H1 (cell line): ENCODE data around the gene EPB42. TPM values are rescaled to one million over a fixed set of nuclear protein-coding genes. Genes with fewer than 3 reads are reported as not detected.
A peak's percentile ranks its signal among the peaks of the same experiment; 100 is the strongest.

ENCODE experiments used
- CTCF ChIA-PET: fragments of 300-600 bp; sonication (Branson Sonifier 250); formaldehyde crosslinking; loops from one replicate; lab custom pipeline; 2021; ENCODE audit not compliant: partially characterized antibody; lab: Charles Lee
- POLR2A ChIA-PET: fragments of 300-600 bp; sonication (Branson Sonifier 250); formaldehyde crosslinking; loops from one replicate; lab custom pipeline; 2021; ENCODE audit warnings: inconsistent platforms; ENCODE audit not compliant: partially characterized antibody; lab: Charles Lee
- DNase-seq, 2 experiments: peaks; one replicate each; pipeline versions ENCODE4 v3.0.0 to v3.0.0-alpha.2; 2010 to 2022; ENCODE audit warnings: low spot score in 2 of 2, low read depth in 1 of 2, mixed read lengths in 1 of 2
- FAIRE-seq: peaks from 2 replicates; lab custom pipeline; 2011; peaks lifted over from hg19 to GRCh38; lab: Jason Lieb, UNC
- H2AFZ ChIP-seq: 2 replicates; pipeline ENCODE4 v1.8.1; 2012; ENCODE audit warnings: low read length, inconsistent platforms
- H2AK5ac ChIP-seq: 2 replicates; pipeline ENCODE4 v1.6.1; 2013; ENCODE audit warnings: low read depth, low read length
- H2BK120ac ChIP-seq: replicated peaks from 2 replicates; pipeline ENCODE3; 2013; ENCODE audit warnings: low read depth, low read length, inconsistent platforms
- H2BK12ac ChIP-seq: 2 replicates; pipeline ENCODE4 v1.6.1; 2013; ENCODE audit warnings: low read depth, low read length
- H2BK15ac ChIP-seq: 2 replicates; pipeline ENCODE4 v1.6.1; 2013; ENCODE audit warnings: low read length
- H2BK20ac ChIP-seq: 2 replicates; pipeline ENCODE4 v1.6.1; 2013; ENCODE audit warnings: low read length
- H2BK5ac ChIP-seq: 2 replicates; pipeline ENCODE4 v1.6.1; 2013; ENCODE audit warnings: low read depth, low read length
- H3K14ac ChIP-seq: 2 replicates; pipeline ENCODE4 v1.6.1; 2013; ENCODE audit warnings: inconsistent platforms; ENCODE audit not compliant: insufficient read length
- H3K18ac ChIP-seq: 2 replicates; pipeline ENCODE4 v1.6.1; 2013; ENCODE audit warnings: low read length; ENCODE audit errors: extremely low read depth
- H3K23ac ChIP-seq: 2 replicates; pipeline ENCODE4 v1.6.1; 2013; ENCODE audit warnings: inconsistent platforms; ENCODE audit not compliant: insufficient read length
- H3K23me2 ChIP-seq: 2 replicates; pipeline ENCODE4 v1.6.1; 2013; ENCODE audit warnings: low read depth, low read length
- H3K27ac ChIP-seq: 2 replicates; pipeline ENCODE4 v1.6.1; 2011; ENCODE audit warnings: low read depth, low read length, inconsistent platforms
- H3K27me3 ChIP-seq, 4 experiments: replicated peaks in 1 of 4; 1 replicate in 1 of 4; 2 replicates in 3 of 4; pipeline versions ENCODE4 v1.6.1 to v1.8.1; 2011 to 2013; ENCODE audit warnings: low read length in 3 of 4, mild to moderate bottlenecking in 3 of 4, inconsistent platforms in 2 of 4, mixed read lengths in 2 of 4, moderate library complexity in 1 of 4; ENCODE audit not compliant: control insufficient read depth in 3 of 4, insufficient read depth in 3 of 4; ENCODE audit errors: extremely low read depth in 1 of 4
- H3K36me3 ChIP-seq, 4 experiments: 2 replicates each; pipeline versions ENCODE4 v1.6.1 to v1.8.1; 2011 to 2013; ENCODE audit warnings: mild to moderate bottlenecking in 4 of 4, low read length in 3 of 4, moderate library complexity in 2 of 4, control low read depth in 1 of 4, inconsistent platforms in 1 of 4; ENCODE audit not compliant: insufficient read depth in 4 of 4, control insufficient read depth in 2 of 4
- H3K4ac ChIP-seq: replicated peaks from 2 replicates; pipeline ENCODE3; 2013; ENCODE audit warnings: low read length, low read depth, mixed read lengths, inconsistent platforms; ENCODE audit not compliant: insufficient read length
- H3K4me1 ChIP-seq, 4 experiments: replicated peaks in 1 of 4; 1 replicate in 1 of 4; 2 replicates in 3 of 4; pipeline versions ENCODE4 v1.6.1 to v1.8.1; 2011 to 2013; ENCODE audit warnings: low read length in 3 of 4, inconsistent platforms in 2 of 4, mixed read lengths in 1 of 4; ENCODE audit not compliant: insufficient read depth in 4 of 4, control insufficient read depth in 3 of 4
- H3K4me2 ChIP-seq, 2 experiments: 2 replicates each; pipeline versions ENCODE4 v1.6.1 to v1.8.1; 2011 to 2013; ENCODE audit warnings: low read depth in 2 of 2, low read length in 2 of 2, control low read depth in 1 of 2, inconsistent platforms in 1 of 2, mild to moderate bottlenecking in 1 of 2; ENCODE audit not compliant: insufficient read depth in 1 of 2
- H3K4me3 ChIP-seq, 4 experiments: fragments of 200-600, 300-600 bp in 1 of 4; sonication (generic), shearing (Covaris generic), sonication (Bioruptor Twin) in 1 of 4; 2 replicates each; pipeline versions ENCODE4 v1.5.1 to v1.8.1; 2011 to 2016; ENCODE audit warnings: low read length in 4 of 4, low read depth in 3 of 4, control low read depth in 2 of 4, inconsistent platforms in 2 of 4, mild to moderate bottlenecking in 2 of 4, mixed read lengths in 1 of 4, moderate library complexity in 1 of 4; ENCODE audit not compliant: insufficient read depth in 2 of 4; ENCODE audit errors: extremely low read depth in 1 of 4
- H3K56ac ChIP-seq: replicated peaks from 2 replicates; pipeline ENCODE3; 2013; ENCODE audit warnings: low read depth, mild to moderate bottlenecking, mixed read lengths, low read length, inconsistent platforms; ENCODE audit not compliant: insufficient read length
- H3K79me1 ChIP-seq: 2 replicates; pipeline ENCODE4 v1.6.1; 2013; ENCODE audit warnings: low read depth, low read length, control low read depth
- H3K79me2 ChIP-seq, 2 experiments: 2 replicates each; pipeline versions ENCODE4 v1.6.1 to v1.8.1; 2012 to 2013; ENCODE audit warnings: low read length in 2 of 2, mild to moderate bottlenecking in 2 of 2, inconsistent platforms in 1 of 2; ENCODE audit not compliant: insufficient read depth in 2 of 2, control insufficient read depth in 1 of 2
- H3K9ac ChIP-seq, 4 experiments: replicated peaks in 1 of 4; 1 replicate in 1 of 4; 2 replicates in 3 of 4; pipeline versions ENCODE4 v1.6.1 to v1.8.1; 2011 to 2013; ENCODE audit warnings: low read depth in 3 of 4, low read length in 3 of 4, control low read depth in 2 of 4, mild to moderate bottlenecking in 2 of 4, moderate library complexity in 2 of 4, inconsistent platforms in 1 of 4; ENCODE audit errors: extremely low read depth in 1 of 4
- H3K9me3 ChIP-seq, 2 experiments: 2 replicates each; pipeline versions ENCODE4 v1.6.1 to v1.8.1; 2012 to 2013; ENCODE audit warnings: mild to moderate bottlenecking in 2 of 2, moderate library complexity in 2 of 2, control low read depth in 1 of 2, inconsistent platforms in 1 of 2, low read depth in 1 of 2, low read length in 1 of 2, mixed read lengths in 1 of 2; ENCODE audit not compliant: insufficient read depth in 2 of 2
- H4K20me1 ChIP-seq, 2 experiments: replicated peaks in 1 of 2; 2 replicates each; pipeline versions ENCODE3 to v1.8.1; 2011 to 2013; ENCODE audit warnings: inconsistent platforms in 2 of 2, low read length in 2 of 2, mild to moderate bottlenecking in 1 of 2; ENCODE audit not compliant: insufficient read depth in 2 of 2, control insufficient read depth in 1 of 2
- H4K5ac ChIP-seq: 2 replicates; pipeline ENCODE4 v1.6.1; 2013; ENCODE audit warnings: low read length, low read depth, mixed read lengths, inconsistent platforms; ENCODE audit not compliant: insufficient read length
- H4K8ac ChIP-seq: 2 replicates; pipeline ENCODE4 v1.8.0; 2013; ENCODE audit warnings: mild to moderate bottlenecking, moderate library complexity, low read length, inconsistent platforms; ENCODE audit not compliant: insufficient read depth; ENCODE audit errors: extremely low read depth
- H4K91ac ChIP-seq: replicated peaks from 2 replicates; pipeline ENCODE3; 2013; ENCODE audit warnings: low read length, mixed read lengths, inconsistent platforms; ENCODE audit not compliant: insufficient read length
- CEBPB ChIP-seq: IDR thresholded peaks from 2 replicates; pipeline ENCODE4 v1.6.1; 2012; ENCODE audit warnings: low read depth, low read length
- EGR1 ChIP-seq: IDR thresholded peaks from 2 replicates; pipeline ENCODE4 v1.6.1; 2011; ENCODE audit warnings: low read depth, low read length, borderline replicate concordance
- EZH2 ChIP-seq: fragments of 200-600 bp; sonication (generic); IDR thresholded peaks from 2 replicates; pipeline ENCODE4 v1.7.1; 2012; ENCODE audit warnings: low read depth, mild to moderate bottlenecking, moderate library complexity, low read length, inconsistent platforms; ENCODE audit not compliant: severe bottlenecking
- JUN ChIP-seq: IDR thresholded peaks from 2 replicates; pipeline ENCODE4 v1.6.1; 2011; ENCODE audit warnings: low read depth, mild to moderate bottlenecking, improper control_type of control experiment, low read length
- KDM1A ChIP-seq: fragments of 200-600, 300-600 bp; sonication (generic); IDR thresholded peaks from 2 replicates; pipeline ENCODE4 v1.7.1; 2016; ENCODE audit warnings: mild to moderate bottlenecking, low read length, borderline replicate concordance
- MAFK ChIP-seq: IDR thresholded peaks from 2 replicates; pipeline ENCODE4 v1.6.1; 2012; ENCODE audit warnings: low read depth, mild to moderate bottlenecking, improper control_type of control experiment, low read length
- PHF8 ChIP-seq: fragments of 200-600 bp; sonication (generic); conservative IDR thresholded peaks from 2 replicates; pipeline ENCODE4 v1.7.1; 2012; ENCODE audit warnings: low read depth, mild to moderate bottlenecking, inconsistent platforms, low read length, moderate library complexity
- RFX5 ChIP-seq: IDR thresholded peaks from 2 replicates; pipeline ENCODE4 v1.6.1; 2011; ENCODE audit warnings: low read depth, low read length, improper control_type of control experiment, borderline replicate concordance
- SIN3A ChIP-seq, 2 experiments: IDR thresholded peaks in 1 of 2; conservative IDR thresholded peaks in 1 of 2; 2 replicates each; pipeline ENCODE4 v1.6.1; 2011 to 2012; ENCODE audit warnings: low read length in 2 of 2, improper control_type of control experiment in 1 of 2, low read depth in 1 of 2, mild to moderate bottlenecking in 1 of 2
- SIX5 ChIP-seq: IDR thresholded peaks from 2 replicates; pipeline ENCODE4 v1.6.1; 2011; ENCODE audit warnings: mild to moderate bottlenecking, low read depth, low read length
- SUZ12 ChIP-seq: fragments of 200-600 bp; sonication (generic); IDR thresholded peaks from 2 replicates; pipeline ENCODE4 v1.6.1; 2012; ENCODE audit warnings: mild to moderate bottlenecking, inconsistent platforms, low read length, moderate library complexity, mixed read lengths
- YY1 ChIP-seq: IDR thresholded peaks from 2 replicates; pipeline ENCODE4 v1.6.1; 2011; ENCODE audit warnings: low read depth, mild to moderate bottlenecking, low read length
- WGBS, 2 experiments: shearing (Covaris generic) in 1 of 2; methylation state at CpG; one replicate each; pipeline versions ENCODE4 v1.1.6 to v1.1.7; 2013 to 2015; ENCODE audit warnings: low lambda C conversion rate in 2 of 2, mixed read lengths in 2 of 2, inconsistent platforms in 1 of 2, low coverage in 1 of 2, missing lambda C conversion rate in 1 of 2; ENCODE audit not compliant: insufficient replicate concordance in 2 of 2, insufficient coverage in 1 of 2, insufficient read length in 1 of 2; ENCODE audit errors: extremely low coverage in 1 of 2, missing lambda C conversion rate in 1 of 2; 5-methylcytosine and 5-hydroxymethylcytosine counted together
- polyA plus RNA-seq, 7 experiments: library from polyadenylated mRNA; depleted of rRNA in 3 of 7; stranded (reverse) in 5 of 7; unstranded in 2 of 7; fragments of >200 nt in 5 of 7; fragments of 200-250 nt in 2 of 7; gene quantifications; 1 replicate in 5 of 7; 2 replicates in 1 of 7; 4 replicates in 1 of 7; pipeline versions ENCODE4 v1.2.1 to v1.2.3, GENCODE V29; 2011 to 2013; ENCODE audit warnings: missing spikeins in 2 of 7, mixed read lengths in 2 of 7
- total RNA-seq: library from RNA; stranded (reverse); fragmentation: NEBNext Ultra II Directional; extraction: Animal tissue kit (Norgen Biotek cat#: 25700); gene quantifications from 2 replicates; pipeline ENCODE4 v1.2.1, GENCODE V29; 2021
- TF ChIP-seq, protein P1 (sequence below): IDR thresholded peaks from 2 replicates; pipeline ENCODE4 v1.6.1; 2012; ENCODE audit warnings: low read length, inconsistent platforms

Gene EPB42
- total and polyA plus RNA-seq, 2 of the 8 experiments (the other 6 are each of a cell fraction or from before 2014, with no cell fraction given), result not detected

DNA sequence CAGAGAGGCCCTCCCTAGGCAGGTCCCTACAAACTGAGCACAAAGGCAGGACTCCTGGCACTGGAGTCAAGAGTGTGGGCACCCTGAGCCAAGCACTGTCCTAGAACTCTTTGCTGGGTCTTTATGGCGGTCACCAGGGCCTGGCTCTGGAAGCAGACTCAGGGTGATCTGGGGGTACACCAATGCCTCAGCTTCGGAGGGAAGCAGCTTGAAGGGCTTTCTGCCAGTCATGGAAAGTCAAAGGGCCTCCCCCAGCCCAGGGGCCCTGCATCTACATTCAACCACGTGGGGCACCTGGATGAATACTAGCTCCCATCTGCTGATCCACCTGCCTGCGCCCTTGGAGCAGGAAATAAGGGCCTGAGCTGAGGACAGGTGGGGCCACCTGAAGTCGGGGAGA lies 7.4 kb downstream of the EPB42 start:
- Histone ChIP-seq H2BK15ac (no peak overlapping the region), H3K14ac (no peak overlapping the region), H3K4me1 (peaks cover 0 to 3% (median 0%) of the 10 kb centered on the region in 4 experiments; a peak in 2 of 7 replicates), H2BK12ac (no peak overlapping the region), H2AFZ (no peak overlapping the region), H3K4me3 (no peak overlapping the region), H3K9ac (no peak overlapping the region), H3K23ac (no peak overlapping the region), H3K18ac (no peak overlapping the region), H4K8ac (0 out of 2 replicates have a peak overlapping the region, but pooled peaks have one; percentile 1), H2BK120ac (no peak overlapping the region), H4K20me1 (no peaks in the 10 kb centered on the region), H3K27ac (no peak overlapping the region), H4K91ac (no peak overlapping the region), H3K9me3 (no peaks in the 10 kb centered on the region), H3K4ac (no peak overlapping the region), H3K79me1 (no peaks in the 10 kb centered on the region; the same call in 1 of the 2 replicates), H2BK20ac (no peak overlapping the region), H3K27me3 (peaks cover 0 to 2% (median 0%) of the 10 kb centered on the region in 4 experiments; a peak in 2 of 7 replicates), H3K4me2 (no peak overlapping the region), H3K56ac (no peak overlapping the region), H3K36me3 (no peaks in the 10 kb centered on the region), H3K79me2 (no peaks in the 10 kb centered on the region), H4K5ac (no peak overlapping the region), H2BK5ac (no peak overlapping the region), H3K23me2 (no peaks in the 10 kb centered on the region), H2AK5ac (no peak overlapping the region)
- ChIA-PET CTCF (interaction anchor here (0.9 to 9.6 kb wide), 6 partner anchors 8 to 72 kb away, joined by 3 to 109 read pairs (median 16); no protein-coding TSS in a partner anchor), POLR2A (no interaction called here)
- 77% methylated on average over 5 of the region's 5 CpGs; no CpG with 5 or more reads in 1 of the 2 experiments for whole genome bisulfite sequencing, 2 experiments
- FAIRE-seq, result no peak
- no peak for DNase-seq
- TF ChIP-seq SUZ12 (no peak), KDM1A (no peak), MAFK (no peak), EGR1 (no peak), EZH2 (no peak), PHF8 (no peak), RFX5 (no peak), CEBPB (no peak), SIN3A (conservative IDR thresholded peaks at IDR 0.05 in 1 of 2, IDR thresholded peaks at IDR 0.05 in 1 of 2; ENCODE audit: low read depth in 1 of 2, low read length in 2 of 2) (no peak), YY1 (no peak), JUN (no peak), SIX5 (no peak)
- TF ChIP-seq, protein P1, sequence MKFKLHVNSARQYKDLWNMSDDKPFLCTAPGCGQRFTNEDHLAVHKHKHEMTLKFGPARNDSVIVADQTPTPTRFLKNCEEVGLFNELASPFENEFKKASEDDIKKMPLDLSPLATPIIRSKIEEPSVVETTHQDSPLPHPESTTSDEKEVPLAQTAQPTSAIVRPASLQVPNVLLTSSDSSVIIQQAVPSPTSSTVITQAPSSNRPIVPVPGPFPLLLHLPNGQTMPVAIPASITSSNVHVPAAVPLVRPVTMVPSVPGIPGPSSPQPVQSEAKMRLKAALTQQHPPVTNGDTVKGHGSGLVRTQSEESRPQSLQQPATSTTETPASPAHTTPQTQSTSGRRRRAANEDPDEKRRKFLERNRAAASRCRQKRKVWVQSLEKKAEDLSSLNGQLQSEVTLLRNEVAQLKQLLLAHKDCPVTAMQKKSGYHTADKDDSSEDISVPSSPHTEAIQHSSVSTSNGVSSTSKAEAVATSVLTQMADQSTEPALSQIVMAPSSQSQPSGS, result no peak
